Thyroid gland (tissue), 4 donors: ENCODE results near the gene KRT73. TPM values are rescaled to one million over a fixed set of nuclear protein-coding genes. Genes with fewer than 3 reads are reported as not detected.

ENCODE experiments used
- DNase-seq, 2 donors: peaks; one replicate each; pipeline ENCODE4 v3.0.0-alpha.2; 2019
- H3K27ac ChIP-seq, 3 donors: fragments of 200-600 bp; sonication (generic); 1 replicate in 2 of 3; 2 replicates in 1 of 3; pipeline ENCODE4 v1.5.1; 2016 to 2019; ENCODE audit warnings: mild to moderate bottlenecking in 1 of 3, moderate library complexity in 1 of 3
- H3K27me3 ChIP-seq: fragments of 200-600 bp; sonication (generic); one replicate; pipeline ENCODE4 v1.5.1; 2019
- H3K36me3 ChIP-seq, 2 donors: fragments of 200-600 bp; sonication (generic); one replicate each; pipeline ENCODE4 v1.5.1; 2016 to 2019
- H3K4me1 ChIP-seq, 2 donors: fragments of 200-600 bp; sonication (generic); one replicate each; pipeline ENCODE4 v1.5.1; 2017 to 2019
- H3K4me3 ChIP-seq, 3 donors: fragments of 200-600 bp; sonication (generic); replicated peaks in 1 of 3; 1 replicate in 2 of 3; 2 replicates in 1 of 3; pipeline ENCODE4 v1.5.1; 2016; ENCODE audit warnings: mild to moderate bottlenecking in 1 of 3
- H3K9me3 ChIP-seq: fragments of 200-600 bp; sonication (generic); one replicate; pipeline ENCODE4 v1.5.1; 2017
- CTCF ChIP-seq, 6 experiments: fragments of 200-600 bp in 3 of 6; fragments of 450-650 bp in 3 of 6; sonication (generic) in 3 of 6; IDR thresholded peaks; one replicate each; pipeline ENCODE4 v1.5.1; 2016 to 2019; ENCODE audit warnings: antibody characterized with exemption in 6 of 6, mild to moderate bottlenecking in 2 of 6, inconsistent platforms in 1 of 6, moderate library complexity in 1 of 6
- POLR2A ChIP-seq, 2 donors: fragments of 450-650 bp; IDR thresholded peaks; one replicate each; pipeline ENCODE4 v1.6.1; 2017; ENCODE audit warnings: antibody characterized with exemption in 2 of 2, mild to moderate bottlenecking in 2 of 2, moderate library complexity in 1 of 2
- WGBS, 2 donors: methylation state at CpG; one replicate each; pipeline ENCODE4 v1.1.5; 2017; 5-methylcytosine and 5-hydroxymethylcytosine counted together
- intact Hi-C: fragments of 100-400 bp; cut with DNase I; formaldehyde crosslinking; loops from one replicate; pipeline ENCODE4 v1.15.1; 2023
- total RNA-seq, 4 donors: library from RNA; depleted of rRNA; stranded (reverse); fragments of >200 nt; gene quantifications; one replicate each; pipeline ENCODE4 v1.2.3, GENCODE V29; 2016

The KRT73 gene
- total RNA-seq, 4 donors from 2014 or later, result not detected

- 77 to 86% methylated on average over 5 of the region's 5 CpGs for WGBS, 2 donors
- Histone ChIP-seq H3K9me3 (no peaks in the 10 kb centered on the region), H3K4me1 (no peaks in the 10 kb centered on the region), H3K36me3 (no peaks in the 10 kb centered on the region), H3K27me3 (no peaks in the 10 kb centered on the region), H3K27ac (no peak overlapping the region), H3K4me3 (no peak overlapping the region)
- intact Hi-C loops, result no loop called here
- no peak for DNase-seq
- TF ChIP-seq POLR2A (IDR thresholded peaks at IDR 0.05) (no peak), CTCF (IDR thresholded peaks at IDR 0.05) (no peak)
Measured at GRCh38 chr12:52622349-52622748, 4.0 kb upstream of the KRT73 start.

GRCh38 chr12:52618866-52619265, 507 bp upstream of the KRT73 start:
- no peak for DNase-seq

GRCh38 chr12:52617403-52617785, 965 bp downstream of the KRT73 start:
- Histone ChIP-seq H3K27ac (no peak overlapping the region), H3K27me3 (no peaks in the 10 kb centered on the region), H3K9me3 (no peaks in the 10 kb centered on the region), H3K4me3 (no peak overlapping the region), H3K36me3 (no peaks in the 10 kb centered on the region), H3K4me1 (no peaks in the 10 kb centered on the region)
- intact Hi-C loops, result no loop called here
- no peak for TF ChIP-seq POLR2A (IDR thresholded peaks at IDR 0.05)
- TF ChIP-seq CTCF (IDR thresholded peaks at IDR 0.05), result no peak
- DNase-seq, result no peak
- WGBS, 2 donors, result 82 to 85% methylated on average over 7 of the region's 7 CpGs

More at GRCh38 chr12:52618866-52619265, 507 bp upstream of the KRT73 start:
- 81 to 89% methylated on average over 2 of the region's 2 CpGs for WGBS, 2 donors
- Histone ChIP-seq H3K9me3 (no peaks in the 10 kb centered on the region), H3K4me3 (no peak overlapping the region), H3K36me3 (no peaks in the 10 kb centered on the region), H3K4me1 (no peaks in the 10 kb centered on the region), H3K27me3 (no peaks in the 10 kb centered on the region), H3K27ac (no peak overlapping the region)
- TF ChIP-seq POLR2A (IDR thresholded peaks at IDR 0.05) (no peak), CTCF (IDR thresholded peaks at IDR 0.05) (no peak)
- intact Hi-C loops, result no loop called here

GRCh38 chr12:52616680-52617402, 1.5 kb downstream of the KRT73 start:
- intact Hi-C loops, result no loop called here
- Histone ChIP-seq H3K36me3 (no peaks in the 10 kb centered on the region), H3K27me3 (no peaks in the 10 kb centered on the region), H3K4me1 (no peaks in the 10 kb centered on the region), H3K27ac (no peak overlapping the region), H3K9me3 (no peaks in the 10 kb centered on the region), H3K4me3 (no peak overlapping the region)
- 90 to 91% methylated on average over 10 of the region's 10 CpGs for WGBS, 2 donors
- DNase-seq, result no peak
- no peak for TF ChIP-seq POLR2A (IDR thresholded peaks at IDR 0.05)

- H3K27ac ChIP-seq, result no peak overlapping the region
- no peaks in the 10 kb centered on the region for H3K9me3 ChIP-seq
- 83 to 92% methylated on average over 9 of the region's 9 CpGs for WGBS, 2 donors
- H3K4me1 ChIP-seq, result no peaks in the 10 kb centered on the region
- no peak overlapping the region for H3K4me3 ChIP-seq
- H3K27me3 ChIP-seq, result no peaks in the 10 kb centered on the region
- DNase-seq, result no peak
- intact Hi-C loops, result no loop called here
- TF ChIP-seq POLR2A (IDR thresholded peaks at IDR 0.05), result no peak
- no peak for TF ChIP-seq CTCF (IDR thresholded peaks at IDR 0.05)
- H3K36me3 ChIP-seq, result no peaks in the 10 kb centered on the region
Measured at GRCh38 chr12:52615912-52616311, 2.4 kb downstream of the KRT73 start.
